ENCODE results near the gene SGCD.

SGCD gene

GRCh38 chr5:156435101-156435500, 108.1 kb downstream of the SGCD start:
- TF ChIP-seq CTCF (IDR thresholded peaks at IDR 0.05) = no peak

- TF ChIP-seq CTCF (IDR thresholded peaks at IDR 0.05) = no peak
These were observed 111.1 kb downstream of the SGCD start for GRCh38 chr5:156438076-156438475.

DNA sequence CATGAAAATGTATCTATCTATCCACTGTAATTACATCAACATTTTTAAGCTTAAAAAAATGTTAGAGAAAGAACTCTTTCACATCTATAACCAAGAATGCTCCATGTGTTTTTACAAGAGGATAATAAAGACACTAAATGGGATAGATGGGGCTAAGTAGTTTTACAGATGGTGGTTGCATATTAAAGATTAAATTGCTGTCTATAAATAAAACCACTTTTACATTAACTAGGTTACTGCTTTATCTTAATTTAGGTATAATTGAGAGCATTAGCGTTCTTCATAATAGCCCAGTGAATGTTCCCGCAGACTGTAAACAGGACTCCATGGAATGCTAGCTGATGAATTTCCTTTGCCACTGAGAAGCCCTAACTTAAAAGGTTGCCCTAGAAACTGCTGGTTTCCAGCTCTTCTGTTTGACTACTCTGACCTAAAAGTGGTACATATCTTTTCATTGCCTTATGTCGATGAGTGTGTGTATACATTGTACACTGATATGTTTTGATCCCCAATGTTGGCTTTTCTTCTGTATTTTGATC, 117.9 kb downstream of the SGCD start:
- TF ChIP-seq CTCF (IDR thresholded peaks at IDR 0.05) = no peak

GRCh38 chr5:156446526-156446925, 119.6 kb downstream of the SGCD start:
- no peak for TF ChIP-seq CTCF (IDR thresholded peaks at IDR 0.05)

DNA sequence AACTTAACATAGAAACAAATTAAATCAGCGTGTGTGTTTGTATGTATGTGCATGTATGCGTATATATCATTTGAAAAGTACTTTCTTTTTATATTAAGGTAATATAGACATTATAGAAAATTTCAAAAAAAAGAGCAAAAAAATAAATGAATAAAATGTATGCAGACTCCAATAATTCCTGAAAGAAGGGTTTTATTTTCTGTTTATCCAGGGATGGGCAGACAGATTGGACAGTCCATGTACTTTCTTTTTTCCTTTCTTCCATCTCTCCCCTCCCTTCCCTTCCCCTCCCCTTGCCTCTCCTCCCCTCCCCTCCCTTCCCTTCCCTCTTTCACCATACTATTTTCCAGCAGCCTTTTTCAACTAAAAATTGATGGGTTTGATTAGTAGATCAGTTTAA, 123.8 kb downstream of the SGCD start:
- TF ChIP-seq CTCF (IDR thresholded peaks at IDR 0.05) = no peak

GRCh38 chr5:156451505-156451904, 124.5 kb downstream of the SGCD start:
- no peak for TF ChIP-seq CTCF (IDR thresholded peaks at IDR 0.05)

- no peak for TF ChIP-seq CTCF (IDR thresholded peaks at IDR 0.05)
These were observed 129.9 kb downstream of the SGCD start for GRCh38 chr5:156456857-156457256.

GRCh38 chr5:156459812-156460385, 132.9 kb downstream of the SGCD start:
- no peak for TF ChIP-seq CTCF (IDR thresholded peaks at IDR 0.05)
